Activated T-helper 2 cell treated with anti-CD3 and anti-CD28 coated beads, Interferon-gamma antibody, Interleukin-2, Interleukin-4, amounts not matched to agents 10 μg/mL and 5 μg/mL and 100 μg/mL, durations not matched to agents 14 hours and 24 hours and 36 hours (primary cell): ENCODE results near the gene ATOX1. TPM values are rescaled to one million over a fixed set of nuclear protein-coding genes. Genes with fewer than 3 reads are reported as not detected.
"Not testable (repeated sequence)": the region's sequence is repeated elsewhere in the genome, so short reads cannot be mapped to it uniquely, and the experiment has no call there.

Source experiments
- DNase-seq: peaks from one replicate; pipeline ENCODE4 v3.0.0; 2021; ENCODE audit warnings: low spot score
- H3K27ac Mint-ChIP-seq: one replicate; pipeline ENCODE4 v1.8.0; 2021; ENCODE audit warnings: mixed read lengths
- H3K27me3 Mint-ChIP-seq: one replicate; pipeline ENCODE4 v1.8.0; 2021; ENCODE audit warnings: low read depth, mixed read lengths
- H3K36me3 Mint-ChIP-seq: one replicate; pipeline ENCODE4 v1.8.0; 2021; ENCODE audit warnings: low read depth, mixed read lengths
- H3K4me1 Mint-ChIP-seq: one replicate; pipeline ENCODE4 v1.8.0; 2021; ENCODE audit warnings: low read depth, mixed read lengths
- H3K4me3 Mint-ChIP-seq: one replicate; pipeline ENCODE4 v1.8.0; 2021; ENCODE audit warnings: low read depth, mild to moderate bottlenecking, moderate library complexity, mixed read lengths
- H3K9me3 Mint-ChIP-seq: one replicate; pipeline ENCODE4 v1.8.0; 2021; ENCODE audit warnings: mixed read lengths
- intact Hi-C: fragments of 100-400 bp; cut with micrococcal nuclease; formaldehyde crosslinking; loops from one replicate; pipeline ENCODE4 v1.15.1; 2023
- total RNA-seq: library from RNA; stranded (reverse); gene quantifications from 2 replicates; pipeline ENCODE4 v1.2.3, GENCODE V29; 2022

ATOX1 gene
- total RNA-seq, 1 donor from 2014 or later = 69.8 TPM

DNA sequence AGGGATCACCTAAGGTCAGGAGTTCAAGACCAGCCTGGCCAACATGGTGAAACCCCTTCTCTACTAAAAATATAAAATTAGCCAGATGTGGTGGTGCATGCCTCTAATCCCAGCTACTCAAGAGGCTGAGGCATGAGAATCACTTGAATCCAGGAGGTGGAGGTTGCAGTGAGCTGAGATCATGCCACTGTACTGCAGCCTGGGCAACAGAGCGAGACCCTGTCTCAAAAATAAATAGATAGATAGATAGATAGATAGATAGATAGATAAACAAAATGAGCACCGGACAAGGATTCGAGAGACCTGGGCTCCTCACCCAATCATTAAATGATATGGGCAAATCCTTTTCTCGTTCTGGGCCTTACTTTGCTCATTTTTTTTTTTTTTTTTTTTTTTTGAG, 60.4 kb downstream of the ATOX1 start:
- H3K27ac Mint-ChIP-seq, H3K4me3 Mint-ChIP-seq, DNase-seq, H3K36me3 Mint-ChIP-seq, intact Hi-C loops, H3K27me3 Mint-ChIP-seq, H3K4me1 Mint-ChIP-seq, H3K9me3 Mint-ChIP-seq: not testable (repeated sequence)

DNA sequence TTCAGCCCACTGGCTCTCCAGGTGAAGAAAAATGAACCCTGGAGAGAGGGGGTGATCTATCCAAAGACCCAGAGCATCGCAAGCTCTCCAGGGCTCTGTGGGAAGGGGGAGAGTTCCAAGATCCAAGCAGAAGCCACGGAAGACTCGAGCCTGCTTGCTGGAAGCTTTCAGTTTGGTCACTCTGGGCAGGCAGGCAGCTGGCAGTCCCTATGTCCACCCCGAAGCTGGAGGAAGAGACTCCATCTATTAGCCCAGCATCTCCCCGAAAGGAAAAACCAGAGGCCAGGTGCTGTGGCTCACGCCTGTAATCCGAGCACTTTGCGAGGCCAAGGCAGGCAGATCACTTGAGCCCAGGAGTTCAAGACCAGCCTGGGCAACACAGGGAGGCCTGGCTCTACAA, 61.0 kb downstream of the ATOX1 start:
- H3K4me1 Mint-ChIP-seq = peaks cover 4% of the 10 kb centered on the region
- H3K36me3 Mint-ChIP-seq = no peaks in the 10 kb centered on the region
- H3K4me3 Mint-ChIP-seq = no peak overlapping the region
- no peaks in the 10 kb centered on the region for H3K9me3 Mint-ChIP-seq
- no peak for DNase-seq
- intact Hi-C loops = no loop called here
- H3K27me3 Mint-ChIP-seq = no peaks in the 10 kb centered on the region
- no peak overlapping the region for H3K27ac Mint-ChIP-seq

DNA sequence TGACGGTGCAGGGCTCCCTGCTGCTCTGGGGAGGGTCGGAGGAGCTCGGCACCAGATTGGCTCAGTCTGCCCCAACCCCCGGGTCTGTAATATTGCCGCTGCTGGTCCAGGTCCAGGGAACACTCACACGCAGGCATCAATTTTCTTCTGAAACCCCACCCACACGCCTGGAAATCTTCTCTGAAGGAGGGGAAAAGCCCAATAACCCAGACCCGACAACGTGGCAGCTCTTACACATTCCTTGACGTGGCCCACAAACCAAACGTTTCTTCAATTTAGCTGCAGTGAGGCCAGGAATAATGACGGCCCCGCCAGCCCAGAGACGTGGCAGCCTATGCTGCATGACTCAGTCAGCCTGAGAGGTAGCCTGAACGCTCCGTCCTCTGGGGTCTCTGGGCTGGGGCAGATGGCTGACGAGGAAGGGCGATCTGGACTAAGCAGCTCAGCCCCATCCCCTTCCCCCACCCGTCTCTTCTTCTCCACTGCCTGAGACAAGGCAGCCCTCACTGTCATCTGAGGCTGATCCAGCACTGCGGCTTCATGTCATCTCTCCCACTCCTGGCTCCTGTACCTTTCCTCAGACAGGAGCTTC, 61.9 kb downstream of the ATOX1 start:
- intact Hi-C loops = no loop called here
- H3K36me3 Mint-ChIP-seq = no peaks in the 10 kb centered on the region
- peaks cover 4% of the 10 kb centered on the region for H3K4me1 Mint-ChIP-seq
- H3K27ac Mint-ChIP-seq = no peak overlapping the region
- no peak for DNase-seq
- peaks cover 2% of the 10 kb centered on the region for H3K27me3 Mint-ChIP-seq
- H3K4me3 Mint-ChIP-seq = no peak overlapping the region
- no peaks in the 10 kb centered on the region for H3K9me3 Mint-ChIP-seq

DNA sequence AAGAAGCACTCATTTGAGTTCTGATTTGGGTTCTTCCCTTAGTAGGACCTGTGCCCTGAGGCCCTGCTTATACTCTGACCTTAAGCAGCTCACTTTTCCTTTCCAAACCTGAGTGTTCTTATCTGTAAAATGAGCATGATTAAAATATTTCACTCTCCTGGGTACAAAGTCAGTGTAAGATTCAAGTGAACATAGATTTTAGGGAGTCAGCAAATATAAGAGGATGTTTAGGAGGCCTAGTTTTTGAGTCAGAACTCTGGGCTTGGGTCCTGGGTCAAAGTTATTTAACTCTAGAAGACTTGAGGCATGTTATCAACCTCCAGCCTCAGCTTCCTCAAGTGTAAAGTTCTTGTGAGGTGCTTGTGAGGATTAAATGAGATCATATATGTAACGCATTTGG, 63.0 kb downstream of the ATOX1 start:
- H3K27me3 Mint-ChIP-seq = peaks cover 6% of the 10 kb centered on the region

DNA sequence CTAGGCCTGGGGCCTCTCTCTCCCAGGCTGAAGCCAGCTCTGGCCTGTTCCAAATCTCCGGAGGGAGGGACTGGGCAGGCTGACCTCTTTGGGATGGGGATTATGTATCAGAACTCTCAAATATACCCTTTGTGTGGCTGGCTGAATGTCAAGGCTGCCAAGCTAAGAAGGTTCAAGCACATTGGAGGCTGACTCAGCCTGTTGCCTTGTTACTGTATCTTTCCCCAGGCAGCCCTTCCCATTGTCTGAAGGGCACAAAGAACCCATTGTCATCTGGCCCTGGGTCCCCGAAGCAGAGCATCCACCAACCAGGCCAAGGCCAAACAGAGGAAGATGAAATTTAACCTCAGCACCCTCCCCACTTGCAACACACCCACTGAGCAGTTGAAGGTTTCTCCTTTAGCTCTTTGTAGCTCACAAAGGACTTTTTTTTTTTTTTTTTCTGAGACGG, 64.4 kb downstream of the ATOX1 start:
- Mint-ChIP-seq H3K4me3 (no peak overlapping the region), H3K27me3 (peaks cover 8% of the 10 kb centered on the region), H3K36me3 (no peaks in the 10 kb centered on the region), H3K27ac (no peak overlapping the region), H3K4me1 (peaks cover 4% of the 10 kb centered on the region), H3K9me3 (no peaks in the 10 kb centered on the region)
- intact Hi-C loops = no loop called here
- DNase-seq = no peak

More for the DNA sequence above, 63.0 kb downstream of the ATOX1 start:
- H3K27ac Mint-ChIP-seq = no peak overlapping the region
- no peak overlapping the region for H3K4me3 Mint-ChIP-seq
- H3K36me3 Mint-ChIP-seq = no peaks in the 10 kb centered on the region
- H3K4me1 Mint-ChIP-seq = peaks cover 4% of the 10 kb centered on the region
- intact Hi-C loops = no loop called here
- no peaks in the 10 kb centered on the region for H3K9me3 Mint-ChIP-seq
- no peak for DNase-seq

Other genes with a start within 250 kb of the ATOX1 start
- under 0.01 TPM in 1 of 2 replicates, not detected in the other for gene FAT2, start 167.3 kb downstream of the ATOX1 start, total RNA-seq
- 0.43 TPM in 1 of 2 replicates, not detected in the other for gene SPARC, start 71.7 kb downstream of the ATOX1 start, total RNA-seq
- 296 and 312 TPM in 2 replicates for gene G3BP1, start 13.3 kb upstream of the ATOX1 start, total RNA-seq
- not detected in 2 replicates for gene GLRA1, start 166.2 kb upstream of the ATOX1 start, total RNA-seq